ENCODE data around the gene DGKD. TPM values are rescaled to one million over a fixed set of nuclear protein-coding genes. Genes with fewer than 3 reads are reported as not detected.
A peak's percentile ranks its signal among the peaks of the same experiment; 100 is the strongest.

DGKD gene
- total RNA-seq, 1 donor from 2014 or later = 72.5 TPM

DNA sequence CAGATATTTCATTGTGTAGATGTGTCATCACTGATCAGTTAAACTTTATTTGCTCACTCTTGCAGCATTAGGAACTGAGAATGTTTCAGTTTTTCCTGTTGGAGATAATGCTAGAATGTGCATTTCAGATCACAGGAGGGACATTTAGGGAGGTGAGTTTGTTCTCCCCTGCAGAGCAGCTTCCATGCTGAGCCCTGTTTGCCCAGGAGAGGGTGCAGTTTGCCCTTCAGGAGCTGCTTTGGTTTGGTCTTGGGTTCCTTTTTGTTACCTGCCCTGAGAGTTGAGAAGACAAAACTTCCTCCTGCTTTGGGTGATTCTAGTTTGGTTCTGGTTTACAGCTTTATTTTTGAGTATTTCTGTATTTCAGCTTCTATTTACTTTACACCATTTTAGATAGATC, 49.9 kb downstream of the DGKD start:
- DNase-seq (ENCODE audit: extremely low spot score, unreplicated experiment) = no peak
- Mint-ChIP-seq H3K9me3 (no peaks in the 10 kb centered on the region), H3K36me3 (peaks cover 18% of the 10 kb centered on the region), H3K27me3 (no peaks in the 10 kb centered on the region), H3K27ac (no peak overlapping the region), H3K4me3 (no peak overlapping the region), H3K4me1 (ENCODE audit: unreplicated experiment) (peaks cover 9% of the 10 kb centered on the region)
- TF ChIP-seq, protein P1, sequence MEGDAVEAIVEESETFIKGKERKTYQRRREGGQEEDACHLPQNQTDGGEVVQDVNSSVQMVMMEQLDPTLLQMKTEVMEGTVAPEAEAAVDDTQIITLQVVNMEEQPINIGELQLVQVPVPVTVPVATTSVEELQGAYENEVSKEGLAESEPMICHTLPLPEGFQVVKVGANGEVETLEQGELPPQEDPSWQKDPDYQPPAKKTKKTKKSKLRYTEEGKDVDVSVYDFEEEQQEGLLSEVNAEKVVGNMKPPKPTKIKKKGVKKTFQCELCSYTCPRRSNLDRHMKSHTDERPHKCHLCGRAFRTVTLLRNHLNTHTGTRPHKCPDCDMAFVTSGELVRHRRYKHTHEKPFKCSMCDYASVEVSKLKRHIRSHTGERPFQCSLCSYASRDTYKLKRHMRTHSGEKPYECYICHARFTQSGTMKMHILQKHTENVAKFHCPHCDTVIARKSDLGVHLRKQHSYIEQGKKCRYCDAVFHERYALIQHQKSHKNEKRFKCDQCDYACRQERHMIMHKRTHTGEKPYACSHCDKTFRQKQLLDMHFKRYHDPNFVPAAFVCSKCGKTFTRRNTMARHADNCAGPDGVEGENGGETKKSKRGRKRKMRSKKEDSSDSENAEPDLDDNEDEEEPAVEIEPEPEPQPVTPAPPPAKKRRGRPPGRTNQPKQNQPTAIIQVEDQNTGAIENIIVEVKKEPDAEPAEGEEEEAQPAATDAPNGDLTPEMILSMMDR (conservative IDR thresholded peaks at IDR 0.05) = peak; percentile 53

DNA sequence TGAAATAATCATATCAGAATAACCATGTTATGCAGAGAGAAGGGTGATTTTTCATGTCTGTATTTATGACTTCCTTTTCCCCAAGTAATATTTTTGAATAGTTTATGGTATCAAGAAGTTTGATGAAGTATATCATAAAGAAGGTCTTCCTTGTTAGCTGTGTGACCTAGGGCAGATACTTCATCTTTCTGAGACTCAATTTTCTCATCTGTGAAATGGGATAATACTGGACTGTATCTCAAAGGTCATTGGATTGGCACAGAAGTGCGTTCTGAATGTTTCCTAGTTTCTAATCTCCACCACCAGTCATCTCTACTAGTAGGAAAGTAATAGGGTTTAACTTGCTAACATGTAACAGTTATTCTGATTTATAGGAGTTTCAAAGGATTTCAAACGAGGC, 52.6 kb downstream of the DGKD start:
- Mint-ChIP-seq H3K4me1 (ENCODE audit: unreplicated experiment) (peaks cover 3% of the 10 kb centered on the region), H3K36me3 (peaks cover 31% of the 10 kb centered on the region), H3K27me3 (no peaks in the 10 kb centered on the region), H3K4me3 (no peak overlapping the region), H3K9me3 (peaks cover 6% of the 10 kb centered on the region), H3K27ac (no peak overlapping the region)
- TF ChIP-seq, protein P1 (conservative IDR thresholded peaks at IDR 0.05) = no peak
- no peak for DNase-seq (ENCODE audit: extremely low spot score, unreplicated experiment)

DNA sequence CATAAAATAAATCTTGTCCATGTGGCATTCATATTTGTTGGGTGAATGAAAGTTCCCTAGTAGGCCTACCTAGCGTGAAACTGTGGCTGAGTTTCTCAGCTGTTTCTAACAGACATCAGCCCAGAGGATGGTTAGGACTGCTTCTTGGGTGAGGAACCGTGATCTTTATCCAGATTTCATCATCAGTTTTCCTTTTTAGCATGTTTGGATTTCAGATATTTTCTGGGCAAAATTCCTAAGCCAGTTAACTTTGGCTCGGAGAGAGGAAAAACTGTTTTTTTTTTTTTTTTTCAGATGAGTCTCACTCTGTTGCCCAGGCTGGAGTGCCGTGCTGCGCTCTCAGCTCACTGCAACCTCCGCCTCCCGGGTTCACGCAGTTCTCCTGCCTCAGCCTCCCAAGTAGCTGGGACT, 53.5 kb downstream of the DGKD start:
- H3K4me1 Mint-ChIP-seq (ENCODE audit: unreplicated experiment) = peaks cover 3% of the 10 kb centered on the region
- DNase-seq (ENCODE audit: extremely low spot score, unreplicated experiment) = no peak
- H3K27ac Mint-ChIP-seq = no peak overlapping the region
- H3K9me3 Mint-ChIP-seq = peaks cover 8% of the 10 kb centered on the region
- TF ChIP-seq, protein P1 (conservative IDR thresholded peaks at IDR 0.05) = no peak
- peaks cover 35% of the 10 kb centered on the region for H3K36me3 Mint-ChIP-seq
- H3K27me3 Mint-ChIP-seq = no peaks in the 10 kb centered on the region
- no peak overlapping the region for H3K4me3 Mint-ChIP-seq

DNA sequence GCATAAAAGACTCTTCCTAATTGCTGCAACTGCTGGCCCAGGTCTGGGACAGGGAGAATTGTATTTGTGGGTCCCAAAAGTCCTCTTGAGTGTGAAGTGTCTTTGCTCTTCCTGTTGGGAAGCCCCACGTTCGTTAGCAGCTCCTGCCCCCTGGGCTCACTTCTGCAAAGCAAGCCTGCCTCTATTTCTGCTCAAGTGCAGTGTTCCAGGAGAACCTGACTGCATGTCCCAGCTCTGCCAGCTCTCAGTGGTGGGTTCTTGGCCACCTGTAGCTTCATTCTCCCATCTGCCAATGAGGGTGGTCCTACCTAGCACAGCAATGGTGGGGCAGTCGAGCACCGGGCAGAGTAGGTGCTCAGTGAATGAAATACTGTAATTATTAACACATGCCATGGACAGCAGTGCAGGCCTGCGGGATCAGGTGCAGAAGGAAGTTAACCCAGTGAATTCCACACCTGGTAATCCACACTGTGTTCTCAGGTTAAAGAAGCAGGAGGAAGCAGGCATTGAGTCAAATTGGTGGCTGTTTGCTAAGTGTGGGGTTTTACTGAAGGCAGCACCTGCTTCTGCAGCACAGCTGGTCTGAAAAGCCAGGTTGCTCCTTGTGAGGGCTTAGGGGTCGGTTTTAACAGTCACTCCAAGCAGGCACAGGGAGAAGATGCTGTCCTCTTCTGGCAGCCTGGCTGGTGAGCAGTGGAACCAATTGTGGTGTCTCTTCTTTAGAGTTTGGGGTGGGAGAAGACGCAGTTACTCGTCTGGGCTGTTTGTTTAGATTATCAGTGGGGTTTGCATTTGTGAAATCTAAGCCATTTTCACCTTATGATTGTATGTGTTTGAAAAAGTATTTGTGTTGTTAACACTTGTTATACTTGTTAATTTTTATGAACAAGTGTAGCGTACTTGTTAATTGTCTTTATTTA, 54.3 kb downstream of the DGKD start:
- Mint-ChIP-seq H3K27ac (no peak overlapping the region), H3K4me1 (ENCODE audit: unreplicated experiment) (peaks cover 3% of the 10 kb centered on the region), H3K4me3 (no peak overlapping the region), H3K36me3 (peaks cover 36% of the 10 kb centered on the region), H3K27me3 (no peaks in the 10 kb centered on the region), H3K9me3 (peaks cover 12% of the 10 kb centered on the region)
- DNase-seq (ENCODE audit: extremely low spot score, unreplicated experiment) = no peak
- TF ChIP-seq, protein P1 (conservative IDR thresholded peaks at IDR 0.05) = no peak

DNA sequence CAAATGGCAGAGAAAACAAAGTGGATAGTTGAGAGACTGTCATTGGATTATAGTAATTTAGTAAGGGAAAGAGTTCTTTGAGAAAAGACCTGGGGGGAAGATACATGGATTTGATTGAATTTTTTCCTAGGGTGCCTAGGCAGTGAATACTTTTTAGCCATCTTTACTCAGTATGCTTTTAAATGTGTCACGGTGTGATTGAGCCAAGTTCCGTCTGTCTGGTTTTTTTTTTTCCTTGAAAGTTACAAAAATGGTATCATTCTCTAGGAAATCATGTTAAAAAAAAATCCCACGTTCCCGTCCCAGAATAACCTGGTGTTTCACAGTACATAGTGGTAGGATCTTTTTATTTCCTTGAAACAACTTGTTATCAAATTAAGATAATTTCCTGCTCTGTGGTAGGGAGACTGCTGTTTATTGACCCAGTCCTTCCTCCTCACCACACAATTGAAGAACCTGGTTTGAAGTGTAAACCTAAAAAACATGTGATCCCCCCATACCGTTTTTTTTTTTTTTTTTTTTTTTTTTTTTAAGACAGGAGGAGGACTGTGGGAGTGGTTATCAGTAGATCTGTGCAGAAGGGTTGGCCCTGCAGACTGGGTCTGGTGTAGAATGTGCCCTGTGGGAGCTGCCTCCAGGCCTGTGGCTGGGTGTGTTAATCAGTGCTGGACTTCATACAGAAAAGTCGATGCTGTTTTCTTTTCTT, 55.1 kb downstream of the DGKD start:
- TF ChIP-seq, protein P1 (conservative IDR thresholded peaks at IDR 0.05) = no peak
- Mint-ChIP-seq H3K27ac (peak overlapping the region; percentile 52), H3K4me1 (ENCODE audit: unreplicated experiment) (peaks cover 3% of the 10 kb centered on the region), H3K4me3 (no peak overlapping the region), H3K9me3 (peaks cover 12% of the 10 kb centered on the region), H3K27me3 (no peaks in the 10 kb centered on the region), H3K36me3 (peaks cover 36% of the 10 kb centered on the region)
- DNase-seq (ENCODE audit: extremely low spot score, unreplicated experiment) = no peak
